Neural cell (in vitro differentiated cells): ENCODE results near the gene CTSZ. TPM values are rescaled to one million over a fixed set of nuclear protein-coding genes. Genes with fewer than 3 reads are reported as not detected.

Experiments
- H2AFZ ChIP-seq: fragments of 200-600, 300-800 bp; sonication (generic), shearing (Covaris generic); 2 replicates; pipeline ENCODE4 v1.6.0; 2014; ENCODE audit warnings: low read depth, mild to moderate bottlenecking, antibody characterized with exemption, low read length, moderate library complexity
- H3F3A ChIP-seq: fragments of 200-600 bp; shearing (Covaris generic); 2 replicates; pipeline ENCODE4 v1.6.1; 2016; ENCODE audit warnings: mild to moderate bottlenecking, moderate library complexity, mixed read lengths, antibody characterized with exemption, low read length; ENCODE audit not compliant: insufficient read depth, poor library complexity, severe bottlenecking
- H3K27ac ChIP-seq: fragments of 200-600, 300-800 bp; sonication (generic), shearing (Covaris generic); 2 replicates; pipeline ENCODE4 v1.5.1; 2014; ENCODE audit warnings: mild to moderate bottlenecking, low read length, moderate library complexity
- H3K27me3 ChIP-seq: fragments of 300-800, 200-600 bp; sonication (generic), shearing (Covaris generic); 2 replicates; pipeline ENCODE4 v1.6.0; 2014; ENCODE audit warnings: mild to moderate bottlenecking, low read depth, low read length, moderate library complexity; ENCODE audit not compliant: insufficient read depth
- H3K36me3 ChIP-seq: fragments of 300-800, 200-600 bp; sonication (generic), shearing (Covaris generic); 2 replicates; pipeline ENCODE4 v1.5.1; 2014; ENCODE audit warnings: mild to moderate bottlenecking, antibody characterized with exemption, low read length, moderate library complexity; ENCODE audit not compliant: insufficient read depth
- H3K4me2 ChIP-seq: fragments of 300-800, 200-600 bp; sonication (generic), shearing (Covaris generic); 2 replicates; pipeline ENCODE4 v1.6.0; 2014; ENCODE audit warnings: mild to moderate bottlenecking, low read length
- H3K4me3 ChIP-seq: fragments of 300-800, 200-600 bp; sonication (generic), shearing (Covaris generic); 2 replicates; pipeline ENCODE4 v1.5.1; 2014; ENCODE audit warnings: mild to moderate bottlenecking, low read length, moderate library complexity
- H3K79me2 ChIP-seq: fragments of 200-600 bp; shearing (Covaris generic); replicated peaks from 2 replicates; pipeline ENCODE4 v1.6.0; 2014; ENCODE audit warnings: mild to moderate bottlenecking, low read length, moderate library complexity; ENCODE audit not compliant: insufficient read depth
- H3K9ac ChIP-seq: fragments of 300-800, 200-600 bp; sonication (generic), shearing (Covaris generic); 2 replicates; pipeline ENCODE4 v1.6.1; 2016; ENCODE audit warnings: mild to moderate bottlenecking, low read length, mixed read lengths
- H3K9me2 ChIP-seq: fragments of 200-600 bp; shearing (Covaris generic); 2 replicates; pipeline ENCODE4 v1.6.1; 2016; ENCODE audit warnings: mild to moderate bottlenecking, low read length, mixed read lengths; ENCODE audit not compliant: insufficient read depth
- H3K9me3 ChIP-seq: fragments of 200-600, 300-800 bp; sonication (generic), shearing (Covaris generic); 2 replicates; pipeline ENCODE4 v1.6.1; 2016; ENCODE audit warnings: mild to moderate bottlenecking, mixed run types, low read length, moderate library complexity, mixed read lengths
- H4K20me1 ChIP-seq: fragments of 200-600 bp; shearing (Covaris generic); 2 replicates; pipeline ENCODE4 v1.6.1; 2016; ENCODE audit warnings: mild to moderate bottlenecking, mixed run types; ENCODE audit not compliant: insufficient read depth
- CTCF ChIP-seq: fragments of 450-650 bp; IDR thresholded peaks from 2 replicates; pipeline ENCODE4 v1.5.1; 2014; ENCODE audit warnings: antibody characterized with exemption, mild to moderate bottlenecking, moderate library complexity; ENCODE audit not compliant: poor library complexity, severe bottlenecking
- EP300 ChIP-seq: fragments of 450-650 bp; conservative IDR thresholded peaks from 2 replicates; pipeline ENCODE4 v1.6.1; 2014; ENCODE audit warnings: antibody characterized with exemption, mild to moderate bottlenecking, moderate library complexity; ENCODE audit not compliant: poor library complexity, severe bottlenecking
- EZH2 ChIP-seq: fragments of 200-600, 300-800 bp; shearing (Covaris generic), sonication (generic); IDR thresholded peaks from 2 replicates; pipeline ENCODE4 v1.6.1; 2014; ENCODE audit warnings: antibody characterized with exemption, low read length, borderline replicate concordance, mild to moderate bottlenecking; ENCODE audit not compliant: insufficient read depth, poor library complexity, severe bottlenecking
- MXI1 ChIP-seq: fragments of 450-650 bp; conservative IDR thresholded peaks from 2 replicates; pipeline ENCODE4 v1.6.1; 2014; ENCODE audit warnings: antibody characterized with exemption, mild to moderate bottlenecking; ENCODE audit not compliant: poor library complexity, severe bottlenecking
- POLR2AphosphoS5 ChIP-seq: IDR thresholded peaks from 2 replicates; pipeline ENCODE4 v1.6.1; 2012
- RAD21 ChIP-seq: fragments of 450-650 bp; conservative IDR thresholded peaks from 2 replicates; pipeline ENCODE4 v1.6.1; 2014; ENCODE audit warnings: antibody characterized with exemption, mild to moderate bottlenecking, moderate library complexity
- SMC3 ChIP-seq: fragments of 450-650 bp; conservative IDR thresholded peaks from 2 replicates; pipeline ENCODE4 v1.6.1; 2014; ENCODE audit warnings: antibody characterized with exemption, mild to moderate bottlenecking, moderate library complexity; ENCODE audit not compliant: poor library complexity
- TAF1 ChIP-seq: IDR thresholded peaks from 2 replicates; pipeline ENCODE4 v1.6.1; 2012; ENCODE audit warnings: low read depth
- polyA plus RNA-seq: library from polyadenylated mRNA; depleted of rRNA; stranded (reverse); fragments of >200 nt; gene quantifications from 2 replicates; pipeline ENCODE4 v1.2.3, GENCODE V29; 2014
- TF ChIP-seq, protein P1 (sequence below): IDR thresholded peaks from 2 replicates; pipeline ENCODE4 v1.6.1; 2012; ENCODE audit warnings: borderline replicate concordance

The CTSZ gene
- polyA plus RNA-seq, 1 donor from 2014 or later = 0.31 TPM

DNA sequence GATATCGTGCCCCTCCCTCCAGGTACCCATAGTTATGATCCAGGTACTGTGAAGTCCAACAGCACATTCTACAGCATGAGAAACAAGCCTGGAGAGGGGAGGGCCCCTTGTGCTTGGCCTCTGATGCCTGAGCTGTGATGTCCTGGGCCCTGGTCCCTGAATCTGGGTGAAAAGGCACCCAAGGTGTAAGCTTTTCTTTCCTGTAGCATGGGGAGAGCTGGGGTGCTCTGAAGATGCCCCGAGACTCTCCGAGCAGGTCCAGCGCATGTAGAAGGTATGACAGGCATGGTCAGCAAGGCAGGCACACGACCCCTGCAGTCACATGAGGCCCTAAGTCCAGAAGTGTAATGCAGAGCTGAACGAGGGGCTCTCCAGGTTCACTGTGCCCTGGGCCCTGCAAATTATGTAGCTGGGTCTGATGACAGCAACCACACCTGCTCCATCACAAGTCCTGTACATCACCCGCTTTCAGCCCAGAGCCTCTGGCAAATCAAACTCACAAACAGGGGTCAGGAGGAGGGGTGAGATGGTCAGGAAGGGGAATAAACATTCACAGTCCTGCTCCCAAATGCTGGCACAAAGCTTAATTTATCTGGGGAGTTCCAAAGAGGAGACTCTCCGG lies 1.8 kb upstream of the CTSZ start:
- Histone ChIP-seq H3F3A (no peaks in the 10 kb centered on the region), H3K9ac (no peak overlapping the region), H3K9me3 (no peaks in the 10 kb centered on the region), H4K20me1 (no peaks in the 10 kb centered on the region), H3K79me2 (no peaks in the 10 kb centered on the region), H2AFZ (no peak overlapping the region), H3K4me2 (no peak overlapping the region), H3K4me3 (no peak overlapping the region), H3K9me2 (no peaks in the 10 kb centered on the region), H3K27me3 (peaks cover 10% of the 10 kb centered on the region), H3K27ac (no peak overlapping the region), H3K36me3 (no peaks in the 10 kb centered on the region)
- TF ChIP-seq SMC3 = no peak
- no peak for TF ChIP-seq TAF1
- no peak for TF ChIP-seq EZH2
- no peak for TF ChIP-seq RAD21
- TF ChIP-seq EP300 = no peak
- TF ChIP-seq MXI1 = no peak
- TF ChIP-seq POLR2AphosphoS5 = no peak
- TF ChIP-seq CTCF = no peak
- TF ChIP-seq, protein P1, sequence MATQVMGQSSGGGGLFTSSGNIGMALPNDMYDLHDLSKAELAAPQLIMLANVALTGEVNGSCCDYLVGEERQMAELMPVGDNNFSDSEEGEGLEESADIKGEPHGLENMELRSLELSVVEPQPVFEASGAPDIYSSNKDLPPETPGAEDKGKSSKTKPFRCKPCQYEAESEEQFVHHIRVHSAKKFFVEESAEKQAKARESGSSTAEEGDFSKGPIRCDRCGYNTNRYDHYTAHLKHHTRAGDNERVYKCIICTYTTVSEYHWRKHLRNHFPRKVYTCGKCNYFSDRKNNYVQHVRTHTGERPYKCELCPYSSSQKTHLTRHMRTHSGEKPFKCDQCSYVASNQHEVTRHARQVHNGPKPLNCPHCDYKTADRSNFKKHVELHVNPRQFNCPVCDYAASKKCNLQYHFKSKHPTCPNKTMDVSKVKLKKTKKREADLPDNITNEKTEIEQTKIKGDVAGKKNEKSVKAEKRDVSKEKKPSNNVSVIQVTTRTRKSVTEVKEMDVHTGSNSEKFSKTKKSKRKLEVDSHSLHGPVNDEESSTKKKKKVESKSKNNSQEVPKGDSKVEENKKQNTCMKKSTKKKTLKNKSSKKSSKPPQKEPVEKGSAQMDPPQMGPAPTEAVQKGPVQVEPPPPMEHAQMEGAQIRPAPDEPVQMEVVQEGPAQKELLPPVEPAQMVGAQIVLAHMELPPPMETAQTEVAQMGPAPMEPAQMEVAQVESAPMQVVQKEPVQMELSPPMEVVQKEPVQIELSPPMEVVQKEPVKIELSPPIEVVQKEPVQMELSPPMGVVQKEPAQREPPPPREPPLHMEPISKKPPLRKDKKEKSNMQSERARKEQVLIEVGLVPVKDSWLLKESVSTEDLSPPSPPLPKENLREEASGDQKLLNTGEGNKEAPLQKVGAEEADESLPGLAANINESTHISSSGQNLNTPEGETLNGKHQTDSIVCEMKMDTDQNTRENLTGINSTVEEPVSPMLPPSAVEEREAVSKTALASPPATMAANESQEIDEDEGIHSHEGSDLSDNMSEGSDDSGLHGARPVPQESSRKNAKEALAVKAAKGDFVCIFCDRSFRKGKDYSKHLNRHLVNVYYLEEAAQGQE = no peak

- Histone ChIP-seq H2AFZ (no peak overlapping the region), H3K79me2 (no peaks in the 10 kb centered on the region), H3K4me3 (no peak overlapping the region), H3K9me3 (no peaks in the 10 kb centered on the region), H3K27me3 (peaks cover 10% of the 10 kb centered on the region), H3K9ac (no peak overlapping the region), H3F3A (no peaks in the 10 kb centered on the region), H3K4me2 (no peak overlapping the region), H3K9me2 (no peaks in the 10 kb centered on the region), H3K36me3 (no peaks in the 10 kb centered on the region), H4K20me1 (no peaks in the 10 kb centered on the region), H3K27ac (no peak overlapping the region)
- TF ChIP-seq EP300 (no peak), TAF1 (no peak), CTCF (no peak), SMC3 (no peak), RAD21 (no peak), POLR2AphosphoS5 (no peak), EZH2 (no peak), MXI1 (no peak)
- TF ChIP-seq, protein P1 = no peak
Observed at GRCh38 chr20:59007665-59008511, 834 bp upstream of the CTSZ start.
